BLaER1 (cell line): ENCODE results near the gene MBTD1.

Experiments
- H3K27ac ChIP-seq: shearing (Covaris generic); formaldehyde crosslinking; 2 replicates; pipeline ENCODE4 v1.8.1; 2022
- H3K27me3 ChIP-seq: shearing (Covaris generic); formaldehyde crosslinking; 2 replicates; pipeline ENCODE4 v1.8.1; 2022
- H3K36me3 ChIP-seq: shearing (Covaris generic); formaldehyde crosslinking; 2 replicates; pipeline ENCODE4 v1.8.1; 2022
- H3K4me1 ChIP-seq: shearing (Covaris generic); formaldehyde crosslinking; 2 replicates; pipeline ENCODE4 v1.8.1; 2022
- H3K4me2 ChIP-seq: shearing (Covaris generic); formaldehyde crosslinking; 2 replicates; pipeline ENCODE4 v1.8.1; 2022
- H3K4me3 ChIP-seq: shearing (Covaris generic); formaldehyde crosslinking; 2 replicates; pipeline ENCODE4 v1.8.1; 2022
- H3K9ac ChIP-seq: shearing (Covaris generic); formaldehyde crosslinking; 2 replicates; pipeline ENCODE4 v1.8.1; 2022
- H3K9me3 ChIP-seq: shearing (Covaris generic); formaldehyde crosslinking; 2 replicates; pipeline ENCODE4 v1.8.1; 2022
- H4K20me1 ChIP-seq: shearing (Covaris generic); formaldehyde crosslinking; 2 replicates; pipeline ENCODE4 v1.8.1; 2022
- Cebpa-rat ChIP-seq: shearing (Covaris generic); IDR thresholded peaks from 2 replicates; pipeline ENCODE4 v1.8.1; 2022

The MBTD1 gene

DNA sequence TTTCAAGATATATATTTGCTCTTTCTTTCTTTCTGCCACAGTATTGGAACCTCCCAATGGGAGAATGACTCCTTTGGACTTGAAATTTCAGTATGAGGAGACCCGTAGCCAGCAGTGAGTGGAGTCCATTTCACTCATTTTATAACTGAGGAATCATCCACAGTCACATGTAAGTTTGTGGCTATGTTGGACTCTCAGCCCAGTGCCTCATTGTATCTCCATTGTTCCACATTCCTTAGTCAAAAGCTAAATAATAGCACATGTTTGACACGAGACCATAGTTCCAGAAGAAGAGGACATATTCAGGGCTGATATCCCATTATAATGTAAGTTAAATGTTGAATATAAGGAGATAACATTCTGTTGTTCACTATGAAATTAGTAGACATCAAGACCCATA lies 126.5 kb downstream of the MBTD1 start:
- Histone ChIP-seq H3K4me3 (no peak overlapping the region), H3K9me3 (peaks cover 3% of the 10 kb centered on the region; the same call in 1 of the 2 replicates), H4K20me1 (no peaks in the 10 kb centered on the region), H3K9ac (no peak overlapping the region), H3K4me1 (peaks cover 9% of the 10 kb centered on the region; the same call in 1 of the 2 replicates), H3K4me2 (peak overlapping the region; percentile 41), H3K27me3 (no peaks in the 10 kb centered on the region), H3K27ac (no peak overlapping the region), H3K36me3 (no peaks in the 10 kb centered on the region)
- TF ChIP-seq Cebpa-rat: no peak

GRCh38 chr17:51132964-51133319 lies 126.9 kb downstream of the MBTD1 start:
- Histone ChIP-seq H4K20me1 (no peaks in the 10 kb centered on the region), H3K27ac (no peak overlapping the region), H3K4me3 (no peak overlapping the region), H3K27me3 (no peaks in the 10 kb centered on the region), H3K4me2 (peak overlapping the region; percentile 41), H3K9me3 (peaks cover 3% of the 10 kb centered on the region; the same call in 1 of the 2 replicates), H3K9ac (no peak overlapping the region), H3K36me3 (no peaks in the 10 kb centered on the region), H3K4me1 (peaks cover 9% of the 10 kb centered on the region; the same call in 1 of the 2 replicates)
- TF ChIP-seq Cebpa-rat: no peak

GRCh38 chr17:51128076-51128475 lies 131.8 kb downstream of the MBTD1 start:
- H3K36me3 ChIP-seq: no peaks in the 10 kb centered on the region
- H3K4me3 ChIP-seq: no peak overlapping the region
- no peaks in the 10 kb centered on the region for H3K9me3 ChIP-seq
- peaks cover 6% of the 10 kb centered on the region; the same call in 1 of the 2 replicates for H3K4me1 ChIP-seq
- no peak overlapping the region for H3K27ac ChIP-seq
- no peak overlapping the region for H3K4me2 ChIP-seq
- no peak overlapping the region for H3K9ac ChIP-seq
- H3K27me3 ChIP-seq: no peaks in the 10 kb centered on the region
- H4K20me1 ChIP-seq: no peaks in the 10 kb centered on the region
- no peak for TF ChIP-seq Cebpa-rat
